Choroid plexus epithelial cell (primary cell): ENCODE results near the gene ARHGEF7.

Source experiments
- DNase-seq: peaks from one replicate; pipeline ENCODE4 v3.0.0-alpha.2; 2010; ENCODE audit warnings: low read depth
- H3K4me3 ChIP-seq: 2 replicates; pipeline ENCODE4 v1.5.1; 2011; ENCODE audit warnings: low read depth, mild to moderate bottlenecking, control low read depth, low read length, moderate library complexity
- CTCF ChIP-seq: conservative IDR thresholded peaks from 2 replicates; pipeline ENCODE4 v1.5.1; 2011; ENCODE audit warnings: low read depth, mild to moderate bottlenecking, control low read depth, inconsistent platforms, low read length, moderate library complexity

Gene ARHGEF7

DNA sequence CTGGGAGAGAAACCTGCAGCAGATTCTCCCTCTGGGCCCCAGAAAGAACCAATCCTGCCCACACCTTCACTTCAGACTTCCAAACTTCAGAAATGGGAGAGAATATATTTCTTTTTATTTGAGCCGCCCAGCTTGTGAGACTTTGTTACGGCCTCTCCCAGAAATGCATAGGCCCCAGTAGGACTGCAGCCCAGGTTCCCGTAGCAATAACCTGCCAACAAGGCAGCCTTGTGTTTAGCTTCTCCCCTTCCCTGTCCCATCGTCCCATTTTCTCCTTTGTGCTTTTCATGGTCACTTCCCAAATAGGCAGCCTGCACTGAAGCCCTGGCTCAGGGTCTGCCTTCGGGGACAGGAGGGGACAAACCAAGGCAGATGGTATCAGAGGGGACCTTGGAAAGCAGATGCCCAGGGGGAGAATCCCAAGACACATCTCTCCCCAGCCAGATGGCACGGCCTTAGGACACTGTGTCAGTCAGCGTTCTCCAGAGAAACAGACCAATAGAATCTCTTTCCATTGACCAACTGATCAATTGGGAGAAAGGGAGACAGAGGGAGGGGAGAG, 3.7 kb upstream of the ARHGEF7 start:
- no peak for DNase-seq
- no peak overlapping the region for H3K4me3 ChIP-seq
- no peak for TF ChIP-seq CTCF

GRCh38 chr13:111112196-111112595, 2.9 kb upstream of the ARHGEF7 start:
- no peak for TF ChIP-seq CTCF
- DNase-seq: no peak
- H3K4me3 ChIP-seq: no peak overlapping the region

- peak overlapping the region; percentile 47 for H3K4me3 ChIP-seq
- peak; percentile 24 for DNase-seq
- TF ChIP-seq CTCF: no peak
Measured at GRCh38 chr13:111114362-111115060, 599 bp upstream of the ARHGEF7 start.

GRCh38 chr13:111115965-111116521, 933 bp downstream of the ARHGEF7 start:
- peak; percentile 45 for DNase-seq
- H3K4me3 ChIP-seq: peak overlapping the region; percentile 22
- TF ChIP-seq CTCF: no peak

- H3K4me3 ChIP-seq: no peak overlapping the region
- TF ChIP-seq CTCF: no peak
- DNase-seq: no peak
Measured at GRCh38 chr13:111116856-111117255, 1.7 kb downstream of the ARHGEF7 start.

- H3K4me3 ChIP-seq: no peak overlapping the region
- TF ChIP-seq CTCF: no peak
- no peak for DNase-seq
Measured at GRCh38 chr13:111117289-111117688, 2.2 kb downstream of the ARHGEF7 start.

DNA sequence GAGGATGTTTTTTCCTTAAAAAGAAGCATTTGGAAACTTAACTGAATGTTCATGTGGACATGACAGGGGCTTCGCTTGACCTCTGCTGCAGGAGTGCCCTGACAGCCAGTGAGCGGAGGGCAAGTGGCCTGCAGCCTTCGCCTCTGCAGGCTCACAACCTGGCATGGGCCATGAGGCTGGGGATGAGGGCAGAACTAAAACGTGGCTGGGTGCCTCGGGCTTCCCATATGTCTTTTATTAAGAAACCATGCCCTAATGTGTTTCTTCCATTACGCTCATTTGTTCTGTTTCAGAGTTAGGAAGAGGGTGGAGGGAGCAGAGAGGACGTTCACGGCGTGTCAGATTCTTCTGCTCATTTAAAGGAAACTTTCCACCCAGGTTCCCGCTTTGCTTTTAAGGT, 2.9 kb downstream of the ARHGEF7 start:
- TF ChIP-seq CTCF: no peak
- DNase-seq: no peak
- H3K4me3 ChIP-seq: no peak overlapping the region
